HCT116 (cell line): ENCODE measurements around the gene GBX1. TPM values are rescaled to one million over a fixed set of nuclear protein-coding genes. Genes with fewer than 3 reads are reported as not detected.

Experiments used
- ATAC-seq: fragments of 200-7000 bp; cut with Tn5 transposase; 2 replicates; pipeline ENCODE4 v1.9.1; 2020; ENCODE audit warnings: mild to moderate bottlenecking, moderate library complexity
- BruUV-seq: library from RNA; stranded (reverse); fragments of 400-500 nt; replicated peaks from 2 replicates; lab custom pipeline; 2021; lab: Mats Ljungman, UMichigan
- CTCF ChIA-PET: fragments of 300-600 bp; sonication (Branson Sonifier 250); formaldehyde crosslinking; loops from one replicate; lab custom pipeline; 2021; ENCODE audit warnings: antibody characterized with exemption; lab: Charles Lee
- POLR2A ChIA-PET: fragments of 300-600, 350-600 bp; sonication (Branson Sonifier 250); formaldehyde crosslinking; loops from one replicate; lab custom pipeline; 2021; ENCODE audit warnings: antibody characterized with exemption; lab: Charles Lee
- RAD21 ChIA-PET, 2 experiments: fragments of 300-600 bp; sonication (Branson Sonifier 250); formaldehyde crosslinking; loops; one replicate each; lab custom pipeline; 2023; ENCODE audit warnings: low total read pairs in 2 of 2; ENCODE audit not compliant: uncharacterized antibody in 2 of 2, unreplicated experiment in 2 of 2, low non-redundant PET in 1 of 2; lab: Charles Lee
- DNase-seq: peaks from one replicate; pipeline ENCODE4 v3.0.0-alpha.2; 2010; ENCODE audit warnings: low read depth, low spot score
- H2AFZ ChIP-seq: fragments of 200-600 bp; shearing (Covaris generic), sonication (generic); 2 replicates; pipeline ENCODE4 v1.6.1; 2017; ENCODE audit warnings: low read depth, mixed run types, mixed read lengths, antibody characterized with exemption, low read length; ENCODE audit not compliant: poor library complexity, severe bottlenecking
- H3K27ac ChIP-seq: 2 replicates; pipeline ENCODE4 v1.5.1; 2012; ENCODE audit warnings: low read depth, low read length
- H3K27me3 ChIP-seq: fragments of 200-600 bp; sonication (generic); 2 replicates; pipeline ENCODE4 v1.6.1; 2016; ENCODE audit warnings: mixed run types, low read length, mixed read lengths; ENCODE audit not compliant: insufficient read depth
- H3K36me3 ChIP-seq, 2 experiments: fragments of 200-500 bp in 1 of 2; fragments of 200-600 bp in 1 of 2; sonication (Bioruptor generic) in 1 of 2; sonication (generic) in 1 of 2; 2 replicates each; pipeline versions ENCODE4 v1.5.1 to v1.6.1; 2014 to 2016; ENCODE audit warnings: low read length in 2 of 2, inconsistent platforms in 1 of 2, mixed read lengths in 1 of 2, mixed run types in 1 of 2; ENCODE audit not compliant: insufficient read depth in 2 of 2, control insufficient read depth in 1 of 2
- H3K4me1 ChIP-seq, 2 experiments: fragments of 200-600 bp in 1 of 2; sonication (generic) in 1 of 2; 2 replicates each; pipeline versions ENCODE4 v1.5.1 to v1.6.1; 2012 to 2017; ENCODE audit warnings: low read length in 2 of 2, inconsistent platforms in 1 of 2, mild to moderate bottlenecking in 1 of 2, mixed read lengths in 1 of 2, mixed run types in 1 of 2, moderate library complexity in 1 of 2; ENCODE audit not compliant: insufficient read depth in 2 of 2, control insufficient read depth in 1 of 2
- H3K4me2 ChIP-seq: fragments of 200-600 bp; sonication (generic); 2 replicates; pipeline ENCODE4 v1.6.1; 2017; ENCODE audit warnings: mixed run types, low read length, mixed read lengths
- H3K4me3 ChIP-seq, 2 experiments: fragments of 200-600 bp in 1 of 2; sonication (generic) in 1 of 2; replicated peaks in 1 of 2; 2 replicates each; pipeline ENCODE4 v1.5.1; 2011 to 2016; ENCODE audit warnings: low read length in 2 of 2, control low read depth in 1 of 2, low read depth in 1 of 2, mild to moderate bottlenecking in 1 of 2, mixed read lengths in 1 of 2, mixed run types in 1 of 2
- H3K79me2 ChIP-seq: fragments of 200-600 bp; sonication (generic); 2 replicates; pipeline ENCODE4 v1.6.1; 2017; ENCODE audit warnings: mild to moderate bottlenecking, mixed run types, low read length, moderate library complexity, mixed read lengths; ENCODE audit not compliant: insufficient read depth
- H3K9ac ChIP-seq: fragments of 200-600 bp; sonication (generic); 2 replicates; pipeline ENCODE4 v1.6.1; 2016; ENCODE audit warnings: low read length, mixed read lengths
- H3K9me2 ChIP-seq: fragments of 200-600 bp; sonication (generic), shearing (Covaris generic); 2 replicates; pipeline ENCODE4 v1.6.1; 2017; ENCODE audit warnings: mixed run types, mild to moderate bottlenecking, moderate library complexity; ENCODE audit not compliant: insufficient read depth
- H3K9me3 ChIP-seq, 2 experiments: fragments of 200-500 bp in 1 of 2; fragments of 200-600 bp in 1 of 2; sonication (Bioruptor generic) in 1 of 2; sonication (generic) in 1 of 2; 2 replicates each; pipeline ENCODE4 v1.6.1; 2014 to 2017; ENCODE audit warnings: low read length in 2 of 2, mixed read lengths in 2 of 2, inconsistent platforms in 1 of 2, low read depth in 1 of 2, mild to moderate bottlenecking in 1 of 2, mixed run types in 1 of 2, moderate library complexity in 1 of 2; ENCODE audit not compliant: control insufficient read depth in 1 of 2, insufficient read depth in 1 of 2
- H4K20me1 ChIP-seq: fragments of 200-600 bp; sonication (generic), shearing (Covaris generic); 2 replicates; pipeline ENCODE4 v1.6.1; 2017; ENCODE audit warnings: mixed run types, mild to moderate bottlenecking, moderate library complexity; ENCODE audit not compliant: insufficient read depth
- CEBPB ChIP-seq: IDR thresholded peaks from 2 replicates; pipeline ENCODE4 v1.6.1; 2012; ENCODE audit warnings: low read depth
- CTCF ChIP-seq, 3 experiments: fragments of 200-600 bp in 1 of 3; sonication (generic) in 1 of 3; IDR thresholded peaks in 2 of 3; conservative IDR thresholded peaks in 1 of 3; 2 replicates each; pipeline ENCODE4 v1.5.1; 2012 to 2017; ENCODE audit warnings: low read depth in 2 of 3, low read length in 2 of 3, antibody characterized with exemption in 1 of 3, borderline replicate concordance in 1 of 3, control low read depth in 1 of 3, mild to moderate bottlenecking in 1 of 3, mixed read lengths in 1 of 3, mixed run types in 1 of 3, moderate library complexity in 1 of 3; ENCODE audit not compliant: insufficient read depth in 1 of 3
- ELF1 ChIP-seq: IDR thresholded peaks from 2 replicates; pipeline ENCODE4 v1.6.1; 2012; ENCODE audit warnings: low read depth, borderline replicate concordance
- EZH2phosphoT487 ChIP-seq: fragments of 200-600 bp; IDR thresholded peaks from 2 replicates; pipeline ENCODE4 v1.6.1; 2018; ENCODE audit warnings: antibody characterized with exemption, borderline replicate concordance
- FOSL1 ChIP-seq: IDR thresholded peaks from 2 replicates; pipeline ENCODE4 v1.6.1; 2012; ENCODE audit warnings: low read depth
- JUND ChIP-seq: IDR thresholded peaks from 2 replicates; pipeline ENCODE4 v1.6.1; 2012
- POLR2AphosphoS5 ChIP-seq: IDR thresholded peaks from 2 replicates; pipeline ENCODE4 v1.6.1; 2011; ENCODE audit warnings: mild to moderate bottlenecking, low read depth, low read length, moderate library complexity
- SIN3A ChIP-seq: IDR thresholded peaks from 2 replicates; pipeline ENCODE4 v1.6.1; 2012; ENCODE audit warnings: low read depth
- SP1 ChIP-seq: IDR thresholded peaks from 2 replicates; pipeline ENCODE4 v1.6.1; 2012; ENCODE audit warnings: low read depth
- SRF ChIP-seq: IDR thresholded peaks from 2 replicates; pipeline ENCODE4 v1.6.1; 2012; ENCODE audit warnings: low read depth
- TCF7L2 ChIP-seq: IDR thresholded peaks from 2 replicates; pipeline ENCODE4 v1.7.0; 2011; ENCODE audit warnings: borderline replicate concordance, inconsistent platforms; ENCODE audit not compliant: insufficient read depth, insufficient read length; ENCODE audit errors: extremely low read depth
- YY1 ChIP-seq: IDR thresholded peaks from 2 replicates; pipeline ENCODE4 v1.6.1; 2011; ENCODE audit warnings: low read length, low read depth, moderate library complexity, mild to moderate bottlenecking; ENCODE audit not compliant: insufficient replicate concordance; ENCODE audit errors: extremely low read depth
- ZFX ChIP-seq: fragments of 450-650 bp; IDR thresholded peaks from 2 replicates; pipeline ENCODE4 v1.6.1; 2017
- intact Hi-C: fragments of 100-400 bp; cut with micrococcal nuclease; formaldehyde crosslinking; loops from 2 replicates; pipeline ENCODE4 v1.10.0; 2022
- total RNA-seq: library from RNA; stranded (reverse); gene quantifications from one replicate; pipeline ENCODE4 v1.2.1, GENCODE V29; 2021; ENCODE audit not compliant: unreplicated experiment

The GBX1 gene
- total RNA-seq, 1 experiment from 2014 or later = 0.86 TPM

- no peaks in the 10 kb centered on the region for H3K9me3 ChIP-seq
- DNase-seq (no peak), ATAC-seq (no peak)
- peaks cover 4% of the 10 kb centered on the region; the same call in 1 of the 2 replicates for H3K79me2 ChIP-seq
- H3K27ac ChIP-seq = no peak overlapping the region
- no peaks in the 10 kb centered on the region for H3K4me1 ChIP-seq
- no peak overlapping the region for H3K9ac ChIP-seq
- POLR2A ChIA-PET = no interaction called here
- H2AFZ ChIP-seq = no peak overlapping the region
- no peaks in the 10 kb centered on the region for H3K9me2 ChIP-seq
- no peak overlapping the region for H3K4me2 ChIP-seq
- H3K4me3 ChIP-seq = no peak overlapping the region
- no peaks in the 10 kb centered on the region for H3K27me3 ChIP-seq
- no peaks in the 10 kb centered on the region for H4K20me1 ChIP-seq
- RAD21 ChIA-PET = no interaction called here
- TF ChIP-seq SIN3A = no peak
- TF ChIP-seq JUND = no peak
- TF ChIP-seq YY1 = no peak
- TF ChIP-seq, all 23 proteins: peak for 0
- CTCF ChIA-PET = no interaction called here
- intact Hi-C loops = loop anchor here (10.0 kb wide), 1 partner anchor 115 kb away; the partner anchor contains the start of gene SMARCD3
- no TSS peak for BruUV-seq
- H3K36me3 ChIP-seq = peaks cover 9 to 23% of the 10 kb centered on the region in 2 experiments; a peak in 3 of 4 replicates
Observed at GRCh38 chr7:151129960-151130591, 37.4 kb downstream of the GBX1 start.

GRCh38 chr7:151129117-151129959 lies 38.2 kb downstream of the GBX1 start:
- CTCF ChIA-PET = no interaction called here
- Histone ChIP-seq H3K4me3 (no peak overlapping the region), H3K9me3 (no peaks in the 10 kb centered on the region), H3K9me2 (no peaks in the 10 kb centered on the region), H3K9ac (no peak overlapping the region), H3K36me3 (peaks cover 16 to 24% of the 10 kb centered on the region in 2 experiments; a peak in 3 of 4 replicates), H4K20me1 (no peaks in the 10 kb centered on the region), H2AFZ (no peak overlapping the region), H3K27me3 (no peaks in the 10 kb centered on the region), H3K27ac (no peak overlapping the region), H3K4me1 (no peaks in the 10 kb centered on the region), H3K79me2 (peaks cover 6% of the 10 kb centered on the region; the same call in 1 of the 2 replicates), H3K4me2 (no peak overlapping the region)
- POLR2A ChIA-PET = no interaction called here
- ATAC-seq = no peak
- intact Hi-C loops = loop anchor here (10.0 kb wide), 1 partner anchor 115 kb away; the partner anchor contains the start of gene SMARCD3
- no peak for DNase-seq
- BruUV-seq = no TSS peak
- RAD21 ChIA-PET = no interaction called here
- no peak for TF ChIP-seq ZFX
- no peak for TF ChIP-seq SRF
- TF ChIP-seq EZH2phosphoT487 = no peak
- no peak for TF ChIP-seq TCF7L2
- no peak for TF ChIP-seq SP1
- TF ChIP-seq POLR2AphosphoS5 = no peak
- no peak for TF ChIP-seq CEBPB
- TF ChIP-seq CTCF (IDR thresholded peaks at IDR 0.05 in 2 of 3, conservative IDR thresholded peaks at IDR 0.05 in 1 of 3; ENCODE audit: borderline replicate concordance in 1 of 3, insufficient read depth in 1 of 3, low read depth in 2 of 3, low read length in 2 of 3) = no peak
- no peak for TF ChIP-seq ELF1
- TF ChIP-seq JUND = no peak
- TF ChIP-seq FOSL1 = no peak
